AG04449 (cell line): ENCODE data around the gene SBNO2.

Experiments used
- CTCF ChIA-PET: fragments of 350-600 bp; formaldehyde crosslinking; extraction: SDS; loops from one replicate; lab custom pipeline; 2021; ENCODE audit warnings: antibody characterized with exemption; lab: Yijun Ruan, JAX
- POLR2A ChIA-PET: fragments of 400-600, 350-600 bp; formaldehyde crosslinking; extraction: SDS; loops from one replicate; lab custom pipeline; 2020; ENCODE audit warnings: antibody characterized with exemption, inconsistent platforms; lab: Yijun Ruan, JAX
- DNase-seq: peaks from one replicate; pipeline ENCODE4 v3.0.0-alpha.2; 2010; ENCODE audit warnings: low read depth, low spot score
- H3K4me3 ChIP-seq: 2 replicates; pipeline ENCODE4 v1.5.1; 2011; ENCODE audit warnings: low read depth, mild to moderate bottlenecking, control low read depth, low read length
- TF ChIP-seq, protein P1 (sequence below): IDR thresholded peaks from one replicate; pipeline ENCODE4 v1.5.1; 2011; ENCODE audit warnings: mild to moderate bottlenecking, moderate library complexity, low read length, control low read depth, inconsistent platforms; ENCODE audit not compliant: insufficient read depth; ENCODE audit errors: missing control alignments

The SBNO2 gene

DNA sequence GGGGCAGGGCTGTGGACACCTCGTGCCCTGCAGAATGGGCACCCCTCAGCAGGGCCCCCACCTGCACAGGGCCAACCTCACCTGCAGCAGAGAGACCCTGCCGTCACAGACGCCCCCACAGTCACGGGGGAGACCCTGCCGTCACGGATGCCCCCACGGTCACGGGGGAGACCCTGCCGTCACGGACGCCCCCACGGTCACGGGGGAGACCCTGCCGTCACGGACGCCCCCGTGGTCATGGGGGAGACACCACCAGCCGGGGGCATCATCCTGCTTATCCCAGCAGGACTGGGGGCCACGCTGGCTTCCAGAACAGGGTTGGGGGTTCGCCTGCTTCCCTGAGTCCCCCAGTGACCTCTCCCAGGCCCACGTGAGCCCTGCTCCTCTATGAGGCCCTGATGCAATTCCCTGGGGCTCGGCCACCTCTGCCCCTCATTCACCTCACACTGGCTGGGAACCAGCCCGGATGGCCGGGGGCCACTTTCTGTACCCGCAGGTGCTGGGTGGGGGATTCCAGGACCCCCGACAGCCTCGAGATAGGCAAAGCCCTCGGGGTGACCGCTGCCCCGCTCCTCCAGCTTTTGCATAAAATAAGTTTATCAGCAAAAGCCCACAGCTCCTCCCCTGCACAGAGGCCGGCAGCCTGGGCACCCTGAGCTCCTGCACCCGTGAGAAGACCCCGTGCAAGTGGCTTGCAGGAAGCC lies 23.6 kb downstream of the SBNO2 start:
- ChIA-PET CTCF (no interaction called here), POLR2A (no interaction called here)
- no peak overlapping the region for H3K4me3 ChIP-seq
- no peak for DNase-seq
- TF ChIP-seq, protein P1, sequence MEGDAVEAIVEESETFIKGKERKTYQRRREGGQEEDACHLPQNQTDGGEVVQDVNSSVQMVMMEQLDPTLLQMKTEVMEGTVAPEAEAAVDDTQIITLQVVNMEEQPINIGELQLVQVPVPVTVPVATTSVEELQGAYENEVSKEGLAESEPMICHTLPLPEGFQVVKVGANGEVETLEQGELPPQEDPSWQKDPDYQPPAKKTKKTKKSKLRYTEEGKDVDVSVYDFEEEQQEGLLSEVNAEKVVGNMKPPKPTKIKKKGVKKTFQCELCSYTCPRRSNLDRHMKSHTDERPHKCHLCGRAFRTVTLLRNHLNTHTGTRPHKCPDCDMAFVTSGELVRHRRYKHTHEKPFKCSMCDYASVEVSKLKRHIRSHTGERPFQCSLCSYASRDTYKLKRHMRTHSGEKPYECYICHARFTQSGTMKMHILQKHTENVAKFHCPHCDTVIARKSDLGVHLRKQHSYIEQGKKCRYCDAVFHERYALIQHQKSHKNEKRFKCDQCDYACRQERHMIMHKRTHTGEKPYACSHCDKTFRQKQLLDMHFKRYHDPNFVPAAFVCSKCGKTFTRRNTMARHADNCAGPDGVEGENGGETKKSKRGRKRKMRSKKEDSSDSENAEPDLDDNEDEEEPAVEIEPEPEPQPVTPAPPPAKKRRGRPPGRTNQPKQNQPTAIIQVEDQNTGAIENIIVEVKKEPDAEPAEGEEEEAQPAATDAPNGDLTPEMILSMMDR, result no peak

DNA sequence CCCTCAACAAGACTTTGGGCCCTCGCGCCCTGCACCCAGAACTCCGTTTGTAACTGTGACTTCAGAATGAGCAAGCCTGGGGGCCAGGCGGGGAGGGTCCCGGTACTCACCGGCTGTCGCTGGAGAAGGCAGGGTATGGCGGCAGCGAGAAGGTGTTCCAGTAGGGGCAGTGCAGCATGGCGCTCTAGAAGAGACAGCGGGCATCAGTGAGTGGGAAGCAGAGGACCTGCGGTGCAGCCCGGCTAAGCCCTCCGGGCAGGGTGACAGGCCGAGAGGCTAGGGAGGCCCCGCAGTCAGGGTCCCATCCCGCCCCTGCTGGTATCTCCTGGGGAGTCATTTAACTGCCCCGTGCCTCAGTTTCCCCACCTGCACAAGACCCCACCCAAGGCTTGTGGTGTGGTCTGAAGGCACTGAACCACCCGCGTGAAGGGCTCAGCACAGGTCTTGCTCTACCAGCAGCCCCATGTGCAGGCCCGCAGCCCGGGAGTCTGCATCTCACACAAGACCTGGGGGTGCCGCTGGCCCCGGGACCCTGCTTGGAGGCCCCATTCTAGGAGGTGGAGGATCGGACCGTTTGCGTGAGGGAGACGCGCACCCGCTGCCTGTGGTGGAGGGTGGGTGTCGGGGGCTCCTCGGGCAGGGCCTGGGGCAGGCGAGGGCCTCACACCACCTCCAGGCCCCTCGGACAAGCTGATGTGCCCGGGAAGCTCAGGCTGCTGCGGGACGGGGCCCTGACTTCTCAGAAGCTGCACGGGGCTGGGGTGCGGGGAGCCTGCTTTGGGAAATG lies 24.6 kb downstream of the SBNO2 start:
- TF ChIP-seq, protein P1, result no peak
- H3K4me3 ChIP-seq, result no peak overlapping the region
- no peak for DNase-seq
- ChIA-PET POLR2A (no interaction called here), CTCF (no interaction called here)

DNA sequence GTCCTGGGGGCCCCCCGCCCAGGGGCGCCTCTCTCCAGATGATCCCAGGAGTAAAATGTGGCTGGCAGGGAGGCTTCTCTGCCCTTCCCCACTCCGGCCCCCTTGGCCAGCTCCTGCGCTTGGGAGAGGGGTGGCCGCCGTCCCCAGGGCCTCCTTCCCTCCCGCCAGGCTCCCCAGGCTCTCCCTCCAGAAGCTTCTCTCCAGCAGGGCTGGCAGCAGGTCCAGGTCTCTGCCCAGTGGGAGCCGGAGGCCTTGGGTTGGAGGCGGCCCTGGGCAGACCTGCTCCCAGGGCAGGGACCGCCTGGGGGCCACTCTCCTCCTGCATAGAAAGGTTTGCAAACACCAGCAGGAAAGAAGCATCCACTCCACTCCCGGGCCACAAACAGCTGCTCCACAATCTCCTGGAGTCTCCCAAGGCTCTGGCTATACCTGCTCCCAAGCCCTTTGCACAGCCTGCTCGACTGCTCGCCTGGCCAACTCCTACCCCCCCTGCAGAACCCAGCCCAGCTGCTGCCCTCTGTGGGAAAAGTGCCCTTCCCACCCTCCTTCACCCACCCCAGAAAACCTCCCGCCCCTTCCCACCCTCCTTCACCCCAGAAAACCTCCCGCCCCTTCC lies 26.0 kb downstream of the SBNO2 start:
- H3K4me3 ChIP-seq, result no peak overlapping the region
- ChIA-PET POLR2A (no interaction called here), CTCF (no interaction called here)
- TF ChIP-seq, protein P1, result no peak
- DNase-seq, result no peak

DNA sequence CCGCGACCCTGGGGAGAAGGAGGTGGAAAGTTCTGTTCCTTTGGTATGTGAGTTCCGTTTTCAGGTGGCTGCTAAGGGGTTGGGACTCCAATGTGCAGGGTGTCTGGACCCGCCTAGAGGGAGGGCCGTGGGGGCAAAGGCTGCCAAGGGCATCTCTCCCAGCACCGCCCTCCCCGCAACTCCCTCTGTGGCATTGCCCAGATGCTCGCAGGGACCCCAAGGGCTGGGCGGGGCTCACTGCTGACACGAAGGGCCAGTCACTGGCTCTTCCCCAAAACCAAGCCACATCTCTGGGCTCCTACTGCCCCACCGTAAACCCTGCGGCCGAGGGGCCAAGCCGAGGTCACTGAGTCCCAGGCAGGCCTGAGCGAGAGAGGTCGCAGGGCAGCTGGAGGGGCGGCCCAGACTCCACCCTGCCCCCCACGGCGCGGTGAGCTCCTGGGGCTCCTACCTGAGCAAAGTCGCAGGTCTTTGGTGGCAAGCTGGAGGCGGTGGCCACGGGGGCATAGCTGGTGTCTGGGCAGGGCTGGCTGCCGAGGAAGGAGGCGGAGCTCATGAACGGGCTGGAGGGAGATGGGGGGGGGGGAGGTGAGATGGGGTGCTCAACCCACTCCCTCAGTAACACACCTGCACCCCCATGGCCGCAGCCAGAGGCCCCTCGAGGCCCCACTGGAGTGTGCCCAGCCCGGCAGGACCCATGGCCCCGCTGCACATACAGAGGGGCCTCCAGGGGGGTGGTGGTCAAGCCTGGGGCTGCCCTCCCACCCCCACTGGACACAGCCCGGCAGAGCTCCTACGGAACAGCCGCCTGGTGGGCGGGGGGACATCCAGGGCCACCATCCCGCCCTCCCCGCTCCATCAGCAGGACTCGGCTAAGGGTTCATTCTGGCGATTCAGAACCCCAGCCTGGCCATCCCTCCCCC lies 26.9 kb downstream of the SBNO2 start:
- CTCF ChIA-PET, result interaction anchor here (0.7 kb wide), 1 partner anchor 225 kb away, joined by 3 read pairs; no protein-coding TSS in a partner anchor
- no peak overlapping the region for H3K4me3 ChIP-seq
- DNase-seq, result no peak
- TF ChIP-seq, protein P1, result no peak
- POLR2A ChIA-PET, result interaction anchor here (0.6 kb wide), 1 partner anchor 999 kb away, joined by 5 read pairs; no protein-coding TSS in a partner anchor

DNA sequence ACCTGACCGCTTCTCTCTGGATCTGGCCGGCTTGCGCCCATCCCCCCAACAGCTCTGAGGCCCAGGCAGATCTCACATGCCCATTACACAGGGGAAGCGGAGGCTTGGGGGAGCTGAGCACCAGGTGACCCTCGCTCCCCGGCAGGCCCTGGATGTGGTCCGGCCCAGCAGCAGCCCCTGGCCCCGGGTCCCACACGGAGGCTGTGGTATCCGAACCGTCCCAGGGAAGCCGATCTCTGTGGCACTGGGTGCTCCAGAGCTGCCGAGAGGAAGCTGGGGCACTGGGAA lies 27.7 kb downstream of the SBNO2 start:
- TF ChIP-seq, protein P1, result no peak
- H3K4me3 ChIP-seq, result no peak overlapping the region
- POLR2A ChIA-PET, result interaction anchor here (0.6 kb wide), 1 partner anchor 1000 kb away, joined by 5 read pairs; no protein-coding TSS in a partner anchor
- no peak for DNase-seq
- CTCF ChIA-PET, result no interaction called here
